Cardiac fibroblast (primary cell): ENCODE data around the gene MAP3K5.
"Not testable (repeated sequence)": the region's sequence is repeated elsewhere in the genome, so short reads cannot be mapped to it uniquely, and the experiment has no call there.

ENCODE experiments used
- DNase-seq, 2 donors: peaks; one replicate each; pipeline versions ENCODE4 v3.0.0 to v3.0.0-alpha.2; 2010; ENCODE audit warnings: low read depth in 2 of 2
- H3K4me3 ChIP-seq, 2 donors: replicated peaks in 1 of 2; 1 replicate in 1 of 2; 2 replicates in 1 of 2; pipeline ENCODE4 v1.5.1; 2011; ENCODE audit warnings: low read depth in 2 of 2, low read length in 2 of 2, mild to moderate bottlenecking in 2 of 2, moderate library complexity in 1 of 2
- TF ChIP-seq, protein P1 (sequence below): IDR thresholded peaks from one replicate; pipeline ENCODE4 v1.5.1; 2011; ENCODE audit warnings: low read depth, mild to moderate bottlenecking, low read length, inconsistent platforms

The MAP3K5 gene

DNA sequence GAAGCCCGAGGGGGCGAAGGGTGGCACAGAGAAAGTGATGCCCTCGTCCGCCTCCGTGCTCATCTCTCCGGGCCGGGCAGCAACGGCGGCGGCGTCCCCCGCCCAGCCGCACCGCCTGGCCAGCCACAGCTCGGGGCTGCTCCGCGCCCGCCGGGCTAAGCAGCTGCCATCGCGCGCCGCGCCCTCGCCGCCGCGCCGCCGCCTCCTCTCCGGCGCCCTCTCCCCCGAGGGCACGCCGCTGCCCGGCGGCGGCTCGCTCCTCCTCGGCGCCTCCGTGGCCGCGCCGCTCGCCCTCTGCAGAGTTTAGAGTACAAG lies 225 bp downstream of the MAP3K5 start:
- peak overlapping the region; percentile 90 to 97 for H3K4me3 ChIP-seq
- DNase-seq = no peak
- TF ChIP-seq, protein P1, sequence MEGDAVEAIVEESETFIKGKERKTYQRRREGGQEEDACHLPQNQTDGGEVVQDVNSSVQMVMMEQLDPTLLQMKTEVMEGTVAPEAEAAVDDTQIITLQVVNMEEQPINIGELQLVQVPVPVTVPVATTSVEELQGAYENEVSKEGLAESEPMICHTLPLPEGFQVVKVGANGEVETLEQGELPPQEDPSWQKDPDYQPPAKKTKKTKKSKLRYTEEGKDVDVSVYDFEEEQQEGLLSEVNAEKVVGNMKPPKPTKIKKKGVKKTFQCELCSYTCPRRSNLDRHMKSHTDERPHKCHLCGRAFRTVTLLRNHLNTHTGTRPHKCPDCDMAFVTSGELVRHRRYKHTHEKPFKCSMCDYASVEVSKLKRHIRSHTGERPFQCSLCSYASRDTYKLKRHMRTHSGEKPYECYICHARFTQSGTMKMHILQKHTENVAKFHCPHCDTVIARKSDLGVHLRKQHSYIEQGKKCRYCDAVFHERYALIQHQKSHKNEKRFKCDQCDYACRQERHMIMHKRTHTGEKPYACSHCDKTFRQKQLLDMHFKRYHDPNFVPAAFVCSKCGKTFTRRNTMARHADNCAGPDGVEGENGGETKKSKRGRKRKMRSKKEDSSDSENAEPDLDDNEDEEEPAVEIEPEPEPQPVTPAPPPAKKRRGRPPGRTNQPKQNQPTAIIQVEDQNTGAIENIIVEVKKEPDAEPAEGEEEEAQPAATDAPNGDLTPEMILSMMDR = no peak

DNA sequence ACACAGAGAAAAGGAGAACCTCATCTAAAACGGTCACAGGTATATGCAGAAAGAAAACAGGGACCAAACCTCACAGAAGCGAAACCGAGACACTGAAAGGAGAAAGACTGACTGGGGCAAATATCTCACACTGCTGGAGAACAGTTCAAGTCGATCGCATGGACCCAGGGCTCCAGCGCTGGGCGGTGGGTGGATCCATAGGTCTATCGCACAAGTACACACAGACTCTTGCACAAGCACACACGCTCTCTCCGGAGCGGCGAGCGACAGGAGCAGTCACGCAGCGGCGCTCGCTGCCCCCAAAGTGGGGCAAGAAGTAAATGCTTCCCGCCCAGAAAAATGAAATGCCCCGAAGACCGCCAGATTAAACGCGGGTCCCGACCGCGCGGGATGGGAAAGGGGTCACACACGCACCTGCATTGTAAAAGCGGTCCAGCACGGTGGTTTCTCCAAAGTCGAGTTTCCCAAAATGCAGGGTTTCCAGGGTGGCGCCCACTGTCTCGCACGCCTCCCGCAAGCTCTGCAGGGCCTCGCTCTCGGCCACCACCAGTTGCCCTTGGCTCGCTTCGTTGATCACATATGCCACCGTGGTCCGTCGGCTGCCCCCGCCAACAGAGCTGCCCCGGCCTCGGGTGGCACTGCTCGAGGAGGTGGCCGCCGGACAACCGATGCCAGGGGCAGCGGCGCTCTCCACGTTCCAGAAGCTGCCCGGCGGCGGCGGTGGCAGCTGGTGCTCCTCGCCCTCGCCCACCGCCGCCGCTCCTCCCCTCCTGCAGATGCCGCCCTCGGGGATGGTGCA lies 782 bp downstream of the MAP3K5 start:
- TF ChIP-seq, protein P1 = no peak
- peak overlapping the region; percentile 79 to 90 for H3K4me3 ChIP-seq
- DNase-seq = peak; percentile 64 to 65

DNA sequence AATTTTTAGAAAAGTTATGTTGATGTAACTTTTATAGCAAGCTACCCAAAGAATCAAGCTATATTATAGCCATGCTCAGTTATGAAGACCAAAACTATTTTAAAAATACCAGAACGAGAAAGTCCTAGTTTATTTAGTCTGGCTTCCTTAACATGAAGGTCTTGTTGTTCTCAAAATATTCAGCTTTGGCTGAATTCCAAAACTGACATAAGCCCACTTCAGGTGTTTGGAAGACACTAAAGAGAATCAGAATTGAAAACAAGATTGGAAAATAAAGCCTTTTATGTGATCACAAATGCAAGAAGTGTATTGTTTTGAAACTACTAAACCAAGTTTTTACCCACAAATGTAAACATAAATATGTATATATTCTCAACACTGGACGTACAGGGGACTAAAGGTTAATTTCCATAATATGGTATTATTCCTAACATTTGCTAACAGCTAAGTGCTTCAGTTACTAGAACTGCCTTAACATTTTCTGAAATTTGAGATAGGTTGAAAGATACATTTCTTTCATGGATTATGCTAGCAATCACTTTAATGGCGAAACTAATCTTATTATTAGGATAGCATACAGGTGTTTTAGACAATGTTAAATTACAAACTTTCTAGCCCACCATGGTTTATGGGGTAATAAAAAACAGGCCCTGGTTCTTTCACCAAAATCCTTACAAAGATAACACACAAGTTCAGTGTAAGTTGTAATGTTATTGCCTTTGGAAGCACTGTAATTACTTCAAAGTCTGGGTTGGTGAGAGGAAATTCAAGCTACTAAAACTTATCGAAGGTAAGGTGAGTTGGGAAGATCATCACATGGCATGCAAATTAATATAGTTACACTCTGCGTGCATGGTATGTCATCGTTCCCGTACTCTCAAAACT lies 1.6 kb downstream of the MAP3K5 start:
- no peak for DNase-seq
- H3K4me3 ChIP-seq = peak overlapping the region; percentile 79 to 90
- TF ChIP-seq, protein P1 = no peak

DNA sequence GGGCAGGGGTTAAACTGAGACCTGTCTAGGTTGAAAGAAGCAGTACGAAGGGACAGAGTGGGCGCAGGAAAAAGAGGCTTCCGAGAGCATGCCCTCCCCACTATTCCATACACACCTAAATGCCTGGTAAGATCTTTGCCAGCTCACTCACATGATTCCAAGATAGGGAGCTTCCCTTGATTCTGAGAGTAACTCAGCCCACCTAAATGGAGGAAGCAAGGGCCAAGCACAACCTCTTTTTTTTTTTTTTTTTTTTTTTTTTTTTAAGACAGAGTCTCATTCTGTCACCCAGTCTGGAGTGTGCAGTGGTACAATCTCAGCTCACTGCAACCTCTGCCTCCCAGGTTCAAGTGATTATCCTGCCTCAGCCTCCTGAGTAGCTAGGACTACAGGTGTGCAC lies 2.8 kb downstream of the MAP3K5 start:
- not testable (repeated sequence) for H3K4me3 ChIP-seq

DNA sequence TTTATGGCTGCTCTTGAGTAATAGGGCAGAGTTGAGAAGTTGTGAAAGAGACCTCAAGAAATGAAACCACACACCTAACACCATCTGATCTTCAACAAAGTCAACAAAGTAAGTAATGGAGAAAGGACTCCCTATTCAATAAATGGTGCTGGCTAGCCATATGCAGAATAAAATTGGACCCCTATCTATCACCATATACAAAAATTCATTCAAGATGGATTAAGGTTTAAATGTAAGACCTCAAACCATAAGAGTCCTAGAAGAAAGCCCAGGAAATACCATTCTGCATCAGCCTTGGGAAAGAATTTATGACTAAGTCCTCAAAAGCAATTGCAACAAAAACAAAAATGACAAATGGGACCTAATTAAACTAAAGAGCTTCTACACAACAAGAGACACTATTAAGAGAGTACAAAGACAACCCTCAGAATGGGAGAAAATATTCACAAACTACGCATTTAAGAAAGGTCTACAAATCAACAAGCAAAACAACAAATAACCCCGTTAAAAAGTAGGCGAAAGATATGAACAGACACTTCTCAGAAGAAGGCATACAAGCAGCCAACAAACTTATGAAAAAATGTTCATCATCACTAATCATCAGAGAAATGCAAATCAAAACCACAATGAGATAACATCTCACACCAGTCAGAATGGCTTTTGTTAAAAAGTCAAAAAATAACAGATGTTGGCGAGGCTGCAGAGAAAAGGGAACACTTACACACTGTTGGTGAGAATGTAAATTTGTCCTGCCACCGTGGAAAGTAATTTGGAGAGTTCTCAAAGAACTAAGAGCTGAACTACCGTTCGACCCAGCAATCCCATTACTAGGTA lies 4.0 kb downstream of the MAP3K5 start:
- TF ChIP-seq, protein P1 = no peak
- peak; percentile 75 to 92 for DNase-seq
- H3K4me3 ChIP-seq = no peak overlapping the region

More for the DNA sequence above, 2.8 kb downstream of the MAP3K5 start:
- DNase-seq = not testable (repeated sequence)

DNA sequence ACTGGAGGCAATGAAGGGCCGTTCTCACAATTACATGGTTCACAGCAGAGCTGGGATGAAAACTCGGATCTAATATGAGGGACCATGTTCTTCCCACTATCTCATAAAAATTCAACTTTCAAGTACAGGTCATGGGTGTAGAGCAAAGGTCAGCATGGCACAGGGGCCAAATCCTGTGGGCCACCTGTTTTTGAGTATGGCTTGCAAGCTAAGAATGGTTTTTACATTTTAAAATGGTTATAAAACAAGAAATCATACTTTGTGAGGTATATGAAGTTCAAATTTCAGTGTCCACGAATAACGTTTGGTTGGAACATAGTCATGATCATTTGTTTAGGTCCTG lies 4.6 kb downstream of the MAP3K5 start:
- no peak overlapping the region for H3K4me3 ChIP-seq
- DNase-seq = no peak

More for the DNA sequence above, 4.6 kb downstream of the MAP3K5 start:
- TF ChIP-seq, protein P1 = no peak
